Measurements from ENCODE around the gene PPP1R15B. TPM values are rescaled to one million over a fixed set of nuclear protein-coding genes. Genes with fewer than 3 reads are reported as not detected.

The PPP1R15B gene
- total RNA-seq, 1 experiment from 2014 or later, result 69.3 TPM

DNA sequence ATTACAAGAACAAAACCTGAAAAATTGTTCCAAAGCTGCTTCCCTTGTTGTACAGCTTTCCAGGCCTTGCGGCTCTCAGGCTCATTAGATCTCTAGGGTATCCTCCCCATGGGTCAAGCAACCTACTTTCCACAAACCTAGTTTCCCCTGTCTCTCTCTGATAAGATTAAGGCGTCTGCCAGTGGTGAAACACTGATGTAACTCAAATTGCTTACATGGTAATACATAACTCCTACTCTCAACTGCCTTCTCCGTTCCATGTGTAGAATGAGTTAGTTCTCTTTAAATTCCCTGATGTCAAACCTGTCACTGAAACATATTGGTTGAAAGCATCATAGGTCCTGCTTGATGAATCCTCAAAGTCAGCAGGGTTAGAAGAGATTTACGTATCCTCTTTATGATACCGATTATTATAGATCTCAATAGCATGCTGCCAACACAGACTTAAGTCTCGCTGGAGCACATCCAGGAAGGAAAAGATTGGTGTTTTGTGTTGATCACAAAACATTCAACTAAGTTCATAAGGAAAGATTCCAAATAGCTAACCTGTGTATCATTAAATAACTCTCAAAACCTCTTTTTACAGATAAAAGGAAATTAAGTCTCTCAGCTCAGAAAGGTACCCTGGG, 10.6 kb downstream of the PPP1R15B start (continued):
- no peak for TF ChIP-seq RAD21 (IDR thresholded peaks at IDR 0.05; ENCODE audit: low read depth)
- no peak for TF ChIP-seq SRF (IDR thresholded peaks at IDR 0.05; ENCODE audit: low read depth)
- TF ChIP-seq CBX3 (IDR thresholded peaks at IDR 0.05; ENCODE audit: low read depth), result no peak
- TF ChIP-seq, protein P1, sequence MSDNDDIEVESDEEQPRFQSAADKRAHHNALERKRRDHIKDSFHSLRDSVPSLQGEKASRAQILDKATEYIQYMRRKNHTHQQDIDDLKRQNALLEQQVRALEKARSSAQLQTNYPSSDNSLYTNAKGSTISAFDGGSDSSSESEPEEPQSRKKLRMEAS (IDR thresholded peaks at IDR 0.05), result no peak

DNA sequence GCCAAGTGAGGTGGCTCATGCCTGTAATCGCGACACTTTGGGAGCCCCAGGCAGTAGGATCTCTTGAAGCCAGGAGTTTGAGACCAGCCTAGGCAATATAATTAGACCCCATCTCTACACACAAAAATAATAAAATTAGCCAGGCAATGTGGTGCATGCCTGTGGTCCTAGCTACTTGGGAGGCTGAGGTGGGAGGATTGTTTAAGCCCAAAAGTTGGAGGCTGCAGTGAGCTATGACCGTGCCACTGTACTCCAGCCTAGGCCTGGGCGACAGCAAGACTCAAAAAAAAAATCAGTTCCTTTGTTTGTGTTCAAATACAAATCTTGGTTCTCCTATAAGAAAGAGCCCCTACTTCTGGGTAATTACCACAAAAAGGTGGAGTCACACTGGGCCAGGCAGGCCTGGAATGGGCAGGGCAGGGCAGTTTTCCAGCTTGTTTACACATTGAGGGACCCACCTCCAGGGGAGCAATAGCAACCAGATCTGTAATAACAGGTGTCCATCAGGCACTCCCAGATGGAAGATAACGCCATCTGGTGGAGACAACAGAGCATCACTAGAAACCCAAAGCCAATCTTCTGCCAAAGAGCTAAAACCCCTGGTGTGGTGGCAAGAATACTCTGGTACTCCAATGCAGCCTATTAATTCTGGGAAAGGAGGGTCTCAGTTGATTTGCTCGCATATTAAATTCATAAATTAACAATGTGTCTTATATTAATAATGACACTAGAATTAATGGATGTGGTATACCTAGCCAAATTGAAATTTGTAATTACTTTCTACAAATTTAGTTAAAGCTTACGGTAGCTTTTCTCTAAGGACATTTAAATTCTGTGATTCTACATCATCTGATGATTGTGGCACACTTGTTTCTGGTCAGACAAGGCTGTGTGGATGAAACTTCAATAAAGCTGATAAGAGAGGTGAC, 13.2 kb downstream of the PPP1R15B start:
- TF ChIP-seq JUND (IDR thresholded peaks at IDR 0.05), result no peak
- TF ChIP-seq, protein P1 (IDR thresholded peaks at IDR 0.05), result peak; percentile 39; the same call in 1 of the 2 replicates
- TF ChIP-seq, protein P2, sequence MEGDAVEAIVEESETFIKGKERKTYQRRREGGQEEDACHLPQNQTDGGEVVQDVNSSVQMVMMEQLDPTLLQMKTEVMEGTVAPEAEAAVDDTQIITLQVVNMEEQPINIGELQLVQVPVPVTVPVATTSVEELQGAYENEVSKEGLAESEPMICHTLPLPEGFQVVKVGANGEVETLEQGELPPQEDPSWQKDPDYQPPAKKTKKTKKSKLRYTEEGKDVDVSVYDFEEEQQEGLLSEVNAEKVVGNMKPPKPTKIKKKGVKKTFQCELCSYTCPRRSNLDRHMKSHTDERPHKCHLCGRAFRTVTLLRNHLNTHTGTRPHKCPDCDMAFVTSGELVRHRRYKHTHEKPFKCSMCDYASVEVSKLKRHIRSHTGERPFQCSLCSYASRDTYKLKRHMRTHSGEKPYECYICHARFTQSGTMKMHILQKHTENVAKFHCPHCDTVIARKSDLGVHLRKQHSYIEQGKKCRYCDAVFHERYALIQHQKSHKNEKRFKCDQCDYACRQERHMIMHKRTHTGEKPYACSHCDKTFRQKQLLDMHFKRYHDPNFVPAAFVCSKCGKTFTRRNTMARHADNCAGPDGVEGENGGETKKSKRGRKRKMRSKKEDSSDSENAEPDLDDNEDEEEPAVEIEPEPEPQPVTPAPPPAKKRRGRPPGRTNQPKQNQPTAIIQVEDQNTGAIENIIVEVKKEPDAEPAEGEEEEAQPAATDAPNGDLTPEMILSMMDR (IDR thresholded peaks at IDR 0.05 in 2 of 3, conservative IDR thresholded peaks at IDR 0.05 in 1 of 3; ENCODE audit: borderline replicate concordance in 1 of 3, insufficient read depth in 1 of 3, low read depth in 2 of 3, low read length in 2 of 3), result peak; percentile 86 to 93 (median 87)
- TF ChIP-seq SRF (IDR thresholded peaks at IDR 0.05; ENCODE audit: low read depth), result peak; percentile 56; the same call in 1 of the 2 replicates
- peak; percentile 81 for TF ChIP-seq RAD21 (IDR thresholded peaks at IDR 0.05; ENCODE audit: low read depth)
- peak; percentile 67; the same call in 1 of the 2 replicates for TF ChIP-seq CBX3 (IDR thresholded peaks at IDR 0.05; ENCODE audit: low read depth)
- peak; percentile 22; the same call in 1 of the 2 replicates for TF ChIP-seq SP1 (IDR thresholded peaks at IDR 0.05; ENCODE audit: low read depth)
- 0 out of 2 replicates have a peak, but pooled peaks have one; percentile 7 for TF ChIP-seq CEBPB (IDR thresholded peaks at IDR 0.05; ENCODE audit: low read depth)
- TF ChIP-seq, protein P3, sequence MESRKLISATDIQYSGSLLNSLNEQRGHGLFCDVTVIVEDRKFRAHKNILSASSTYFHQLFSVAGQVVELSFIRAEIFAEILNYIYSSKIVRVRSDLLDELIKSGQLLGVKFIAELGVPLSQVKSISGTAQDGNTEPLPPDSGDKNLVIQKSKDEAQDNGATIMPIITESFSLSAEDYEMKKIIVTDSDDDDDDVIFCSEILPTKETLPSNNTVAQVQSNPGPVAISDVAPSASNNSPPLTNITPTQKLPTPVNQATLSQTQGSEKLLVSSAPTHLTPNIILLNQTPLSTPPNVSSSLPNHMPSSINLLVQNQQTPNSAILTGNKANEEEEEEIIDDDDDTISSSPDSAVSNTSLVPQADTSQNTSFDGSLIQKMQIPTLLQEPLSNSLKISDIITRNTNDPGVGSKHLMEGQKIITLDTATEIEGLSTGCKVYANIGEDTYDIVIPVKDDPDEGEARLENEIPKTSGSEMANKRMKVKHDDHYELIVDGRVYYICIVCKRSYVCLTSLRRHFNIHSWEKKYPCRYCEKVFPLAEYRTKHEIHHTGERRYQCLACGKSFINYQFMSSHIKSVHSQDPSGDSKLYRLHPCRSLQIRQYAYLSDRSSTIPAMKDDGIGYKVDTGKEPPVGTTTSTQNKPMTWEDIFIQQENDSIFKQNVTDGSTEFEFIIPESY (IDR thresholded peaks at IDR 0.05; ENCODE audit: extremely low read depth, insufficient replicate concordance, low read length), result no peak
- peak; percentile 40 for TF ChIP-seq POLR2AphosphoS5 (IDR thresholded peaks at IDR 0.05; ENCODE audit: low read depth, low read length)
- no peak overlapping the region for H3K4me2 ChIP-seq (ENCODE audit: low read length)
- H3K9me3 ChIP-seq (ENCODE audit: control insufficient read depth in 1 of 2, insufficient read depth in 1 of 2, low read depth in 1 of 2, low read length in 2 of 2), result no peaks in the 10 kb centered on the region
- H4K20me1 ChIP-seq (ENCODE audit: insufficient read depth), result no peaks in the 10 kb centered on the region; the same call in 1 of the 2 replicates
- DNase-seq (ENCODE audit: low read depth, low spot score), result peak; percentile 82
- peaks cover 0 to 6% of the 10 kb centered on the region in 2 experiments; a peak in 2 of 4 replicates for H3K4me1 ChIP-seq (ENCODE audit: control insufficient read depth in 1 of 2, insufficient read depth in 2 of 2, low read length in 2 of 2)
- RAD21 ChIA-PET (ENCODE audit: low non-redundant PET in 1 of 2, low total read pairs in 2 of 2, uncharacterized antibody in 2 of 2, unreplicated experiment in 2 of 2), result interaction anchor here (0.8 to 1.6 kb wide), 7 partner anchors 20 to 409 kb away, joined by 3 to 6 read pairs (median 3); partner anchors contain the start of gene GOLT1A (in 1 of the 2)
- no peak overlapping the region for H3K4me3 ChIP-seq (replicated peaks in 1 of 2; ENCODE audit: low read depth in 1 of 2, low read length in 2 of 2)
- no peaks in the 10 kb centered on the region for H3K27me3 ChIP-seq (ENCODE audit: insufficient read depth, low read length)
- POLR2A ChIA-PET, result interaction anchor here (0.9 to 2.0 kb wide), 8 partner anchors 9 to 185 kb away, joined by 3 to 9 read pairs (median 4); partner anchors contain the start of gene GOLT1A
- intact Hi-C loops (cut with micrococcal nuclease), result loop anchor here (1.0 to 10.0 kb wide), 2 partner anchors 236 to 534 kb away; partner anchors contain the start of gene SNRPE
- no TSS peak for BruUV-seq (replicated peaks)
- H3K36me3 ChIP-seq (ENCODE audit: control insufficient read depth in 1 of 2, insufficient read depth in 2 of 2, low read length in 2 of 2), result peaks cover 6 to 9% of the 10 kb centered on the region in 2 experiments; a peak in 3 of 4 replicates
- H2AFZ ChIP-seq (ENCODE audit: low read depth, low read length, poor library complexity, severe bottlenecking), result no peak overlapping the region
- ATAC-seq, result peak; percentile 99
- H3K27ac ChIP-seq (ENCODE audit: low read depth, low read length), result no peak overlapping the region; the same call in 1 of the 2 replicates
- H3K9me2 ChIP-seq (ENCODE audit: insufficient read depth), result no peaks in the 10 kb centered on the region
- CTCF ChIA-PET, result interaction anchor here (0.6 to 2.9 kb wide), 43 partner anchors 9 to 540 kb away, joined by 3 to 31 read pairs (median 5); partner anchors contain the start of genes ETNK2, GOLT1A, MDM4 and PLEKHA6
- no peak overlapping the region for H3K9ac ChIP-seq (ENCODE audit: low read length)
- H3K79me2 ChIP-seq (ENCODE audit: insufficient read depth, low read length), result peaks cover 22% of the 10 kb centered on the region

Measured in HCT116 (cell line).